SU-DHL-6 (cell line): ENCODE results near the gene SPRED1.

Experiments
- H2AFZ ChIP-seq: fragments of 200-600 bp; sonication (generic); 2 replicates; pipeline ENCODE4 v1.6.1; 2014; ENCODE audit warnings: low read depth, mild to moderate bottlenecking, moderate library complexity, mixed read lengths, antibody characterized with exemption, low read length; ENCODE audit not compliant: severe bottlenecking
- H3F3A ChIP-seq: fragments of 200-600 bp; shearing (Covaris generic); 2 replicates; pipeline ENCODE4 v1.6.0; 2016; ENCODE audit warnings: antibody characterized with exemption, mild to moderate bottlenecking; ENCODE audit not compliant: insufficient read depth
- H3K27ac ChIP-seq: fragments of 200-600 bp; sonication (generic); 2 replicates; pipeline ENCODE4 v1.5.1; 2016; ENCODE audit warnings: low read depth, mild to moderate bottlenecking, low read length, moderate library complexity, mixed read lengths
- H3K27me3 ChIP-seq: fragments of 200-600 bp; sonication (generic), shearing (Covaris generic); 2 replicates; pipeline ENCODE4 v1.6.0; 2014; ENCODE audit warnings: mild to moderate bottlenecking, low read length
- H3K36me3 ChIP-seq: fragments of 200-600 bp; sonication (generic); 2 replicates; pipeline ENCODE4 v1.6.1; 2014; ENCODE audit warnings: mild to moderate bottlenecking, low read length, mixed read lengths
- H3K4me2 ChIP-seq: fragments of 300-600, 200-600 bp; shearing (Covaris generic), sonication (generic); 2 replicates; pipeline ENCODE4 v1.6.0; 2014; ENCODE audit warnings: low read length, low read depth, mild to moderate bottlenecking; ENCODE audit not compliant: poor library complexity, severe bottlenecking
- H3K4me3 ChIP-seq: fragments of 200-600 bp; sonication (generic); 2 replicates; pipeline ENCODE4 v1.5.1; 2014; ENCODE audit warnings: antibody characterized with exemption, low read length, mild to moderate bottlenecking, mixed read lengths; ENCODE audit not compliant: insufficient read depth, poor library complexity, severe bottlenecking
- H3K79me2 ChIP-seq: fragments of 200-600 bp; sonication (generic); 2 replicates; pipeline ENCODE4 v1.6.1; 2014; ENCODE audit warnings: mild to moderate bottlenecking, low read length, moderate library complexity; ENCODE audit not compliant: insufficient read depth
- H3K9ac ChIP-seq: fragments of 200-600 bp; sonication (generic); 2 replicates; pipeline ENCODE4 v1.7.0; 2014; ENCODE audit warnings: mild to moderate bottlenecking, low read length
- H3K9me2 ChIP-seq: fragments of 200-600 bp; sonication (generic); replicated peaks from 2 replicates; pipeline ENCODE4 v1.6.1; 2014; ENCODE audit warnings: low read length; ENCODE audit not compliant: insufficient read depth
- H3K9me3 ChIP-seq: fragments of 200-600 bp; sonication (generic); 2 replicates; pipeline ENCODE4 v1.6.1; 2014; ENCODE audit warnings: low read length, mixed read lengths; ENCODE audit not compliant: insufficient read depth
- H4K20me1 ChIP-seq: fragments of 200-600 bp; sonication (generic); 2 replicates; pipeline ENCODE4 v1.6.1; 2014; ENCODE audit warnings: low read depth, mild to moderate bottlenecking, antibody characterized with exemption, low read length, moderate library complexity, mixed read lengths
- CTCF ChIP-seq: fragments of 200-600 bp; sonication (generic); IDR thresholded peaks from one replicate; pipeline ENCODE4 v1.5.1; 2017; ENCODE audit warnings: antibody characterized with exemption, mild to moderate bottlenecking, low read length, moderate library complexity; ENCODE audit not compliant: insufficient read depth, poor library complexity, severe bottlenecking
- EZH2phosphoT487 ChIP-seq: fragments of 200-600 bp; sonication (generic), shearing (Covaris generic); conservative IDR thresholded peaks from 2 replicates; pipeline ENCODE4 v1.6.1; 2018; ENCODE audit warnings: mild to moderate bottlenecking, antibody characterized with exemption, low read length, moderate library complexity, mixed read lengths

SPRED1 gene

GRCh38 chr15:38323895-38324294 is 71.3 kb downstream of the SPRED1 start:
- no peaks in the 10 kb centered on the region for H3K36me3 ChIP-seq
- no peaks in the 10 kb centered on the region for H3K79me2 ChIP-seq
- H3F3A ChIP-seq: no peaks in the 10 kb centered on the region
- H3K4me3 ChIP-seq: no peak overlapping the region
- no peak overlapping the region for H2AFZ ChIP-seq
- no peak overlapping the region for H3K9ac ChIP-seq
- H3K27me3 ChIP-seq: no peaks in the 10 kb centered on the region
- H3K4me2 ChIP-seq: no peak overlapping the region
- TF ChIP-seq EZH2phosphoT487: no peak
- no peak for TF ChIP-seq CTCF
- no peak overlapping the region for H3K27ac ChIP-seq
- H3K9me2 ChIP-seq: no peaks in the 10 kb centered on the region
- H4K20me1 ChIP-seq: no peaks in the 10 kb centered on the region
- no peaks in the 10 kb centered on the region for H3K9me3 ChIP-seq

- Histone ChIP-seq H3K27me3 (no peaks in the 10 kb centered on the region), H3K9me3 (no peaks in the 10 kb centered on the region), H3K79me2 (no peaks in the 10 kb centered on the region), H3K4me2 (no peak overlapping the region), H3K9me2 (no peaks in the 10 kb centered on the region), H3K27ac (no peak overlapping the region), H3K36me3 (no peaks in the 10 kb centered on the region), H3K9ac (no peak overlapping the region), H4K20me1 (no peaks in the 10 kb centered on the region), H3K4me3 (no peak overlapping the region), H3F3A (no peaks in the 10 kb centered on the region), H2AFZ (no peak overlapping the region)
- no peak for TF ChIP-seq EZH2phosphoT487
- TF ChIP-seq CTCF: no peak
Observed at GRCh38 chr15:38324939-38325647, 72.5 kb downstream of the SPRED1 start.

GRCh38 chr15:38325648-38325990 is 73.0 kb downstream of the SPRED1 start:
- H3K9me3 ChIP-seq: no peaks in the 10 kb centered on the region
- TF ChIP-seq EZH2phosphoT487: no peak
- TF ChIP-seq CTCF: no peak
- H3K4me3 ChIP-seq: no peak overlapping the region
- H3K79me2 ChIP-seq: no peaks in the 10 kb centered on the region
- H2AFZ ChIP-seq: no peak overlapping the region
- H3F3A ChIP-seq: no peaks in the 10 kb centered on the region
- no peaks in the 10 kb centered on the region for H4K20me1 ChIP-seq
- no peak overlapping the region for H3K4me2 ChIP-seq
- H3K9ac ChIP-seq: no peak overlapping the region
- no peaks in the 10 kb centered on the region for H3K9me2 ChIP-seq
- H3K27me3 ChIP-seq: no peaks in the 10 kb centered on the region
- H3K36me3 ChIP-seq: no peaks in the 10 kb centered on the region
- H3K27ac ChIP-seq: no peak overlapping the region

GRCh38 chr15:38332711-38333110 is 80.1 kb downstream of the SPRED1 start:
- no peaks in the 10 kb centered on the region for H3F3A ChIP-seq
- no peak overlapping the region for H3K9ac ChIP-seq
- no peak overlapping the region for H2AFZ ChIP-seq
- no peaks in the 10 kb centered on the region for H3K9me3 ChIP-seq
- H3K9me2 ChIP-seq: no peaks in the 10 kb centered on the region
- no peaks in the 10 kb centered on the region for H3K27me3 ChIP-seq
- no peak overlapping the region for H3K4me3 ChIP-seq
- H4K20me1 ChIP-seq: no peaks in the 10 kb centered on the region
- no peak overlapping the region for H3K27ac ChIP-seq
- H3K4me2 ChIP-seq: no peak overlapping the region
- H3K79me2 ChIP-seq: no peaks in the 10 kb centered on the region
- H3K36me3 ChIP-seq: no peaks in the 10 kb centered on the region
- TF ChIP-seq CTCF (no peak), EZH2phosphoT487 (no peak)
